Right lung (tissue), 5 donors: ENCODE data around the gene HELB. TPM values are rescaled to one million over a fixed set of nuclear protein-coding genes. Genes with fewer than 3 reads are reported as not detected.
"Not testable (repeated sequence)": the region's sequence is repeated elsewhere in the genome, so short reads cannot be mapped to it uniquely, and the experiment has no call there.

ENCODE experiments used
- DNase-seq, 2 donors: peaks; one replicate each; pipeline ENCODE4 v3.0.0-alpha.2; 2013
- polyA plus RNA-seq, 5 donors: library from polyadenylated mRNA; unstranded; fragments of 120-200 nt; gene quantifications; one replicate each; pipeline versions ENCODE4 v1.2.1 to v1.2.3, GENCODE V29; 2013; ENCODE audit warnings: inconsistent platforms in 1 of 5, low replicate concordance in 1 of 5; ENCODE audit not compliant: insufficient read length in 5 of 5, insufficient read depth in 1 of 5

HELB gene
- polyA plus RNA-seq, 5 donors = 2.8 to 8.2 (median 4.8) TPM

GRCh38 chr12:66302827-66303169 is 505 bp downstream of the HELB start:
- no peak for DNase-seq

DNA sequence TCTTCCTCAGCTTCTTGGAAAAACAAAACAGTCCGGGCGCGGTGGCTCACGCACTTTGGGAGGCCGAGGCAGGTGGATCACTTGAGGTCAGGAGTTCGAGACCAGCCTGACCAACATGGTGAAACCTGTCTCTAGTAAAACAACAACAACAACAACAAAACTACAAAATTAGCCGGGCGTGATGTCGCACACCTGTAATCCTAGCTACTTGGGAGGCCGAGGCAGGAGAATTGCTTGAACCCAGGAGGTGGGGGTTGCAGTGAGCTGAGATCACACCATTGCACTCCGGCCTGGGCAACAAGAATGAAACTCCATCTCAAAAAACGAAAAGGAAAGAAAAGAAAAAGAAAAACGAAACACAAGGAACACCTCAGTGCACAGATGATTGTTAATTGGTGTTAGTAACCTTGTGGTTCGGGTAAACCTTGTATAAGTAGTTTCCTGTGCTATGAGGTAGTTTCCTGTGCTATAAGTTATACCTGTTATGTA is 1.1 kb downstream of the HELB start:
- DNase-seq = not testable (repeated sequence)

- DNase-seq = no peak
Observed at GRCh38 chr12:66304296-66304900, 2.1 kb downstream of the HELB start.

DNA sequence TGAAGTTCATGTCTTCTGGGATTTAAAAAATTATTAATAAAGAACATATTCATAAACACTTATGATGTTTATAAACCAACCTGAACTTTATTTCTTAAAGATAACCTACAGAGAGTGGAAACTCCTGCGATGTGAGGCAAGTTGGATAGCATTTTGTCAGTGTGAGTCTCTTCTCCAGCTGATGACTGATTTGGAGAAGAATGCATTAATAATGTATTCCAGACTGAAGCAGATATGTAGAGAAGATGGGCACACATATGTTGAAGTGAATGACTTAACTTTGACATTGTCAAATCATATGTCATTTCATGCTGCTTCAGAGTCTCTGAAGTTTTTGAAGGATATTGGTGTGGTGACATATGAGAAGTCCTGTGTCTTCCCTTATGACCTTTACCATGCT is 7.3 kb downstream of the HELB start:
- DNase-seq = no peak

DNA sequence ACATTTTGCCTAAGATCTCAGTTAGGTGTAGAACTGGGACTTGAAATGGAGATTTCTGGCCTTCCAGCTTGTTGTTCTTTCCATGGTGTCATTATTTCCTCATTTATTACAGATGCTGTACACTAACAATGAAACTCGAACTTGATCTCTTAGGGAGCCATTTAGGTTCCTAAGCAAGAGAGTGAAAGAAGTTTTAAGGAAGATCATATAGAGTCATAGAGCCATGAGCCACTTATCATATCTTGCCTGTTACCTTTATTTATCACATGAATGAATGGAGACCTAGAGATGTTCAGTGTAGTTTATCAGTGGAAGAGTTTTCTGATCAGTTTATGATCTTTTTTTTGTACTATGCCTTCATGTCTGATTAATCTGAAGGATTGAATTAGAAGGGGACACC is 9.9 kb downstream of the HELB start:
- no peak for DNase-seq

DNA sequence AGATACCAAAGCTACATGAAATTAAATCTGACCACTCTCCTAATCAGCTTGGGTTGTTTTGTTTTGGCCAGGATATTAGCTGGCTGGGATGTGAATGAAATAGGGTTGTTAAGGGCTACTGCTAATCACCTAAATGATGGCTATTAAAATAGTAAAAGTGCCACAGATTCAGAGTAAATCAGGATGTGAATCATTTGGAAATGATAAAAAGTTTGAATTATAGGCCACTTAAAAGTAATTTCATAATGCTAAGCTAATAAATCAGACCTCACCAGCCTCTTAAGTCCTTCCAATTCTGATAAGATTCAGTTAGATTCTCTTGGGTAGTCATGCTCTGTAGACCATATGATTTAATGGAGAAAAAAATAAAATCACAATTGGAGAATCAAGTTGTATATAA is 12.0 kb downstream of the HELB start:
- no peak for DNase-seq

DNA sequence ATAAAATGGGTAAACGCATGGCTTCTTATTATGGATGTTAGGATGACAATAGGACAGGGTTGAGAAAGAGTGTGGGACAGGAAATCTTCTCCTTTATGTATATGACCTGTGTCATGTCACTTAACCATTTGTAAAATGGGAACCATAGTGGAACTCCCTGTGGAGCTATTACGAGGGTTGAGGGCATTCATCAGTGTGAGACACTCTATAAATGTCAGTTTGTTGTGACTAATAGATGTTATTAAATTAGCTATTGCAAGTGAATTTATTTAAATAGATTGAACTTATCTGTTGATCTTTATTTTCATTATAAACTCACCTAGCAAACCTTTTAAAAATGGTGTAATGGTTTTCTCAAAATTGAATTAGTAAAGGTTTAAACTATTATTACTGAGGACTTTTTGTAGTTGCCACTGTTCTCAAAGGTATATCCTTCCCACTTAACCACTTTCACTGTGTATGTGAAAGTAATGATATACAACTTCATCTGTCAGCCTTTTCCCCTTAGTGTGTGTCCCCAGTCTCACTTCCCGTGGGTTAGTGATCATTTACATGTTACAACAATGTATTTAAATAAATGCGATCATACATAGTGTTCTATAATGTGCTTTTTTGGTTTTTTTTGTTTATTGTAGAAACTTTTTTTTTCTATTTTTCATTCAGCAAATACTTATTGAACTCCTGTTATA is 17.1 kb downstream of the HELB start:
- DNase-seq = no peak

- DNase-seq = no peak
Observed at GRCh38 chr12:66320996-66321395, 18.7 kb downstream of the HELB start.

GRCh38 chr12:66321435-66321834 is 19.1 kb downstream of the HELB start:
- DNase-seq = no peak

DNA sequence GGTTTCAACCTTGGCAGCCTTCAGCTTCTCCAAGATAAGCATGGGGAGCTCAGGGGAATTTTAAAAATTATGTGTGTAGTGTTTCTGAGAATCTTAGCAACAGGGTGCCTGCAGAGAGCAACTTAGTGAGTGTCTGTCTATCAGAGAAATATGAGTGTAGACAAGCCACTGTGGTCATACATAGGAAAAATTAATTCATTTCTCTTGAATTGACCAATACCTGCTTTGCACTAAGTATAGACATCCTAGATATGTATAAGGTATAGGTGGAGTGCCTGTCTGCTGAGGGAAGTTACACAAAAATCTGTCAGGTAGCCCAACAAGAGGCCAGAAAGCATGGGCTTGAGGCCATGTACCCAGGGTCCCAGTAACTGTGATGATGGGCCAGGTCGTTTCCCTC is 20.7 kb downstream of the HELB start:
- DNase-seq = no peak

DNA sequence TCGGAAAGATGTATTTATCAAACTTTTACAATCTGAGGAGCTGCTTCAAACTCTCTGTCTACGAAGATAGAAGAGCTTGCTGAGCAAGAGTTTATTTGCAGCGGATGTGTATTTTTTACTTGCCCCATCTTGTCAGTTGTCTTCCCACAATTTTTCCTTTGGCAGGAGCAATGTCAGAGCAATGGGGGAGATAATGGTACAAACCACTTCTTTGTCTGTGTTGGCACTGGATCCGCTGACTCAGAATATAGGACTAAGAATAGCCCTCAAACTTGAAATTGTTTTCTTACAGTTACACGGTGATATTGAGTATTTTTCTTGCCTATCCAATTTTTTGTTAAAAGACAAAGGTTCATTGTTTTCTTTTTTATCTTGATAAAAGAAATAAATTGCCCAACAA is 27.6 kb downstream of the HELB start:
- DNase-seq = no peak

DNA sequence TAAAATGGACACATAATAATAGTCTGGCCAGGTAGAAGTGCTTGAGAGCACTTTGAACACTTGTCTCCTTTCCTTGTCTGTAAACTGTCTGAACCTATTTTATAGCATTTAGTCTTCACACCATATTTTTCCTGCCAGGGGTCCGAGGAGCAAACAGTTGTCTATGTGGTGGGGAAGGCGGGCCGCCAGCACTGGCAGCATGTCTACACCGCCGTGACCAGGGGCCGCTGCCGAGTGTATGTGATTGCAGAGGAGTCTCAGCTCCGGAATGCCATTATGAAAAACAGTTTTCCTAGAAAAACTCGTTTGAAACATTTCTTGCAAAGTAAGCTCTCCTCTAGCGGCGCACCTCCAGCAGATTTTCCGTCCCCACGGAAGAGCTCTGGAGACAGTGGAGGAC is 28.7 kb downstream of the HELB start:
- no peak for DNase-seq

DNA sequence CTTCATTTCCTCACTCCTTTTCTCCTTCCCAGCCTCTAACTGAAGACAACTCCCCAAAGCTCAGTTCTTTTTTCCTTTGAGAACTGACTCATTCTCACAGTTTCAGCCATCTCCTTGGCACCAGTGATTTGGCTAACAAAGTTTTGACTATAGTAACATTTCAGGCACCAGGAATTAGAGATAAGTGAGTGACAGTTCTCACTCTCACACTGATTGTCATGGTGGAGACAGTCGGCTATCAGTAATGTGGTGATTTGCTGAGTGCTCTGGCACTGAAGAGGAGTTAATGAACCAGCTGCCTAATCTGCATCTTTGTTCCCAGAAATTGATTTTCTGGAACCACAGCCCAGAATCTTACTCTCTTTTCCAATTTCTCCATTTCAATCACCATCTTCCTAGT is 29.5 kb downstream of the HELB start:
- no peak for DNase-seq

DNA sequence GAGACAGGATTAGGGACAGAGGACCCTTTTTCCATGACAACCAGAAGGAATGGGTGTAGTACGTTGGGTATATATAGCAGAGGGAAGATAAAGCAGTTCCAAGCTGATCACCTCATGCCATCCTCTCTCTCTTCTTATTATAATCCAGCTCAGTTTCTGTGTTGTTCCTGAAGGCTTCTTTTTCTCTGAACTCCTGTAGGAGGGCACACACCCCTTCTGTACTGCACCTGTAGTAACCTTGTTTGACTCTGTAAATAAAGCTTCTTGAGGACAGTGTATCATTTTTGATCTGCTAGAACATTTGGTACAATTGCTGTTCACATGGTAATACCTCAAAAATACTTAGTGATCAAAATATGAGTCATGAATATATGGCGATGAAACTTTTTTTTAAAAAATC is 33.5 kb downstream of the HELB start:
- no peak for DNase-seq

DNA sequence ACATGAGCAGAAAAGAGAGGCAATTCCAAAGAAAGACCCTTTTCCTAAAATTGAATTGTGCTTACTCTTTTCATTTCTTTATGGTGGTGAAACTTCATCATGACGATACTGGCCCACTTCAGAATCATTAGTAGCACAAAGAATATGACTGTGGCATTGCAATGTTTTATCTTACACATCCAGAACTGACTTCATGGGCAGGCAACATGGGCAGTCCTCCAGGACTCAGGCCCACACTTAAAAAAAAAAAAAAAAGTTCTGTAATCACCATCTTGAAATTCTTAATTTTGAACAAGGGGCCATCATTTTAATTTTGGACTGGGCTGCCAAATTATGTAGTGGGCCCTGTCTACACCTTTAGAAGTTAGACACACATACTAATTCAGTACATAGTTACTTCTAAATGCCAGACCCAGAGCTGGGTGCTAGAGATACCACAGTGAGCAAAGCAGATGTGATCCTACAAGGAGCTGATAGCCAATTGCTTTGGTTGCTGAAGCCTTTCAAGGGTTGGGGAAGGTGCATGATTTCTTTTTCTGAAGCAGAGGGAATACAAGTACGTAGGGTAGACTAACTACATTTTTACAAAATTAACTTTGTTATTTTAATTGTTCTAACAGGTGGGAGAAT is 35.2 kb downstream of the HELB start:
- no peak for DNase-seq

DNA sequence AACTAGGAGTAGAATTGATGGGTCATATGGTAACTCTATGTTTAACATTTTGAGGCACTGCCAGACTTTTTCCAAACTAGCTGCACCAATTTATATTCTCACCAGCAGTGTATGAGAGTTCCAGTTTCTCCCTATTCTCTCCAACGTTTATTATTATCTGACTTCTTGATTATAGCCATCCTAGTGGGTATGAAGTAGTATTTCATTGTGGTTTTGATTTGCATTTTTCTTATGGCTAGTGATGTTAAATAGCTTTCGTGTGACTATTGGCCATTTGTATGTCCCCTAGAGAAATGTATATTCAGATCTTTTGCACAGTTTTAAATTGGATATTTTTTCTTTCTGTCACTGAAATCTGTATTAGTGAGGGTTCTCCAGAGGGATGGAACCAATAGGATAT is 37.8 kb downstream of the HELB start:
- no peak for DNase-seq

DNA sequence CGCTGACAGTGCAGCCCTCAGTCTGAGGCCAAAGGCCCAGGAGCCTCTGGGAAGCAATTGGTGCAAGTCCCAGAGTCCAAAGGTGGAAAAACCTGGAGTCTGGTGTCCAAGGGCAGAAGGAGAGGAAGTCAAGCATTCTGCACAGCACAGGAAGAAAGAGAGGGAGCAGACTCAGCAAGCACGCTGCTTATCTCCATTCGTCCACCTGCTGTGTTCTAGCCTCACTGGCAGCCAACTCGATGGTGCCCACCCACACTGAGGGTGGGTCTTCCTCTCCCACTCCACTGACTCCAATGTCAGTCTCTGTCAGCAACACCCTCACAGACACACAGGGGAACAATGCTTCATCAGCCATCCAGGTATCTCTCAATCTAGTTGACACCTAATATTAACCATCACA is 38.8 kb downstream of the HELB start:
- DNase-seq = no peak

DNA sequence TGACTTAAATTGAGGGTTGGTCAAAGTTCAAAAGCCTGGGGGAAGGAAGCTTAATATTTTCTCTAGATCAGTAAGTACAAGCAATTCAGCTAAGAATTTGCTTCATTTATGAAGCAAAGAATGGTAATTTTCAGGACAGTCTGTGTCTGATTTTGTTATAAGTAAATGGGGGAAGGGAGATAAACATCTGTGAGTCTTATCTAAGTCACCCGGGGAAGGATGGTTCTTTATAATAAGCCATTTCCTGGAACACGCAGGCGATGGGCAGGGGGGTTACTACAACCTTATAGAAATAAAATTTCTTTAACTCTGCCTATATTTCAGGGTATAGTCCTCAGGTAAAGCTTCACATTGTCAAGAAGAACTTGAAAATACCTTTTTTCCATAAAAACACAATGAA is 42.9 kb downstream of the HELB start:
- DNase-seq = no peak

DNA sequence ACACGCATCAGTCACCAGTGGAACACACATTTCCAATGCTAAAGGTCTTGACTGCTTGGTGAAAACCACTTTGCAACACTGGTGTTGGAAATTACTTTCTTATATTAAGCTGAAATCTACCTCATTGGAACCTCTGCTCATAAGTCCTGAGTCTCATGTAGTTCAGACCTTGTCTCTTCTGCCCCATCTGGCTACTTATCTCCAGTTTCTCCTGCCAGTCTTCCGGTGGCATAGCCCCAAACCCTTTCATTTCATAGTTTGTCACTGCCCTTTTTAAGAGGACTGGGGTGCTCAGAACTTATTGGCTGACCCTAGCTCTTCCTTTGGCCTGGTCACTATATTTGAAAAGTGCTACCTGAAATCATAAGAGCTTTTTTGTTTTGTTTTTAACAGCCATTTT is 43.7 kb downstream of the HELB start:
- DNase-seq = no peak

- DNase-seq = no peak
Observed at GRCh38 chr12:66351301-66351700, 49.0 kb downstream of the HELB start.

- DNase-seq = no peak
Observed at GRCh38 chr12:66352197-66352596, 49.9 kb downstream of the HELB start.

- DNase-seq = no peak
Observed at GRCh38 chr12:66352899-66353298, 50.6 kb downstream of the HELB start.

DNA sequence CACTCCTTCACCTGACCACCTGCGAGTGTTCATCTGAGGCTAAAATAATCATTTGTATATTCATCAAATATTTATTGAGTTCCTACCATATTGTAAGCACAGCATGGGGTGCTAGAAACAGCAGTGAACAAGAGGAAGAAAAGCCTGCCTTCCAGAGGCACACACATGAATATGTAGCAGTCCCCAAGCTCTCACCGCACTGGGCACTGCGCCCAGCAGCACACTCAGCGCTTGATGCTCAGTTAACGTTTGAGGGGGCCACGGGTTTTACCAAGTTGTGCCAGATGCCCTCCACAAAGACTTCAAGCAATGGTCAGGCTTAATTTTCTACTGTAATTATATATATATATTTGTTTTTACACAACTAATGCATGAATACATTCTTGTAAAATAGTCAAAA is 52.0 kb downstream of the HELB start:
- no peak for DNase-seq

DNA sequence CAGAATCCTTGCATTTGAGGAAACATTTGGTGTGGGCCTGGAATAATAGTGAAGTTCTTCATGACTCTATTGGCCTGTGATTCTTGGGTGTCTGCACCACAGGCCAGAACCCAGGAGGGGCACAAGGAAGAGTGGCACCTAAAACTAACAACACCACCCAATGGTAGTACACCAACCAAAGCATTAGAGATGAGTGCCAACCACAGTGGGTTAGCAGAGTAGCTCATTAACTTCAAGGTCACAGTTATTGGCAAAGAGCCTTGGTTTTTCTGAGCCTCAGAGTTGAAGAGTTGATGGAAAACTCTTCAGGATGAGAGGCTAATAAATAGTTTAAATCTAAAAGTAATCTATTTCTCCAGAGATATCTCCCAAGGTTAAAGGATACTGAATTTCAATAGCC is 57.0 kb downstream of the HELB start:
- no peak for DNase-seq
